GM19035 (cell line): ENCODE results near the gene KCND2.
A peak's percentile ranks its signal among the peaks of the same experiment; 100 is the strongest.
"Not testable (repeated sequence)": the region's sequence is repeated elsewhere in the genome, so short reads cannot be mapped to it uniquely, and the experiment has no call there.

ENCODE experiments used
- ATAC-seq: cut with Tn5 transposase; IDR thresholded peaks from one replicate; pipeline ENCODE4 v1.9.1; 2021; ENCODE audit not compliant: unreplicated experiment

Gene KCND2

DNA sequence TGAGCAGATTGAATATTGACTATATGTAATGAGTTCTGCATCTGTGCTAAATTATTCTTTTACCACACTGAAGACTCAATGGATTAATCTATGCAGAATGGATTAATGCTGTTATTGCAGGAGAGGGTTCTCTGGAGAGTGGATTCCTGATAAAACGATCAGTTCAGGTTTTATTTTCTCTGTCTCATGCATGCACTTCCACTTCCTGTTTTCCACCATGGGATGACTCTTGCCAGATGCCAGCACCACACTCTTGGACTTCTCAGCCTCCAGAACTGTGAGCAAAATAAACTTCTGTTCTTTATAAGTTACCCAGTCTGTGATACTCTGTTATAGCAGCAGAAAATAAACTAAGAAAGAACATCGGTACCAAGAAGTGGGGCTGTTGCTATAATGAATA lies 207.5 kb downstream of the KCND2 start:
- no peak for ATAC-seq

DNA sequence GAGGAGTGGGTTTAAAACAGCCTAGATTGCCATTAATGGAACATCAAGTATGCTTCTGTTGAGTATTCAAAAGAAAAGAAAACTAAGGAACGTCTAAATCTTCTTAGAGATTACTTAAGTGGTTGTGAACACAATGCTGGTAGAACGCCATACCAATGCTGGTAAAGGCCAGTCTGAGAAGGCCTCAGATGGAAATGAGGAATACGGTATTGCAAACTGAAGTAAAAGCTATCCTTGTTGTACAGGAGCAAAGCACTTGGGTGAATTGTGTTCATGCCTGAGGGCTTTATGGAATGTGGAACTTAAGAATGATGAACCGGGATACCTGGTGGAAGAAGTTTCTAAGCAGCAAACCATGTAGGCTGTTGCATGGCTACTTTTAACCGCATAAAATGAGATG lies 208.0 kb downstream of the KCND2 start:
- no peak for ATAC-seq

DNA sequence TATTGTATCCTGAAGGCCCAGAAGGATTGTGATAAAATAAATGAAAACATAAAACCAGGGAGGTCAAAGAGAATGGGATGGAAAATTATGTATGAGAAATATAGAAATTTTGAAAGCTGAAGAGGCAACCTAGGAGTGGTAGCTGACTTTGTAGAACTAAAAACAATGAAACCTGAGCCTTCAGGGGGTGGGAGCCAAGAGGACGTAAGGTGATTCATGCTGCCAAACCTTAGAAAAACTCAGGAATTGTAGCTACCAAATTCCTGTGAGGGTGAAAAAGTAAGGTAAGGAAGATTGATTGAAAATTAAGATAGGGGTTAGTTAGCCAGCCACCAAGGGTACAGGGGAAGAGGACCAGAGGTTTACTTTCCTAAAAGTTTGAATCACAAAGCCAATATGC lies 213.2 kb downstream of the KCND2 start:
- ATAC-seq = no peak

- ATAC-seq = no peak
These were observed 229.2 kb downstream of the KCND2 start for GRCh38 chr7:120502132-120502531.

DNA sequence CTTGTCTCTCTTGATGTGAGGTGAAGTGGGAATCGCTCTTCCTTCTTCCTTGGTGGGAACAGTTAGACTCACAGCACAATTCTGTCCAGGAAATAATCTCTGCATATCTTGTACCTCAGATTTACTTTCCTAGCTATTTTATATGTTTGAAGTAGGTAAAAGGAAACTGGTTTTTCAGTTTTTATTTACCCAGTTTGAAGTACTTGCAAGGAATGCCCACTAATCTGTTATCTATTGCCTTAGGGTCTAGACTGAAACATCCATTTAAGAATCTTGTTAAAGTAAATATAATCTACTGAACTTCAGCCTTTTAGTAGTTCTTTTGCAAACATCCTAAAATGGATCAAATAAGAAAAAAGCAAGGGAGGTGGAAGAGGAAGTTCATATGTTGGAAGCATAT lies 229.8 kb downstream of the KCND2 start:
- no peak for ATAC-seq

DNA sequence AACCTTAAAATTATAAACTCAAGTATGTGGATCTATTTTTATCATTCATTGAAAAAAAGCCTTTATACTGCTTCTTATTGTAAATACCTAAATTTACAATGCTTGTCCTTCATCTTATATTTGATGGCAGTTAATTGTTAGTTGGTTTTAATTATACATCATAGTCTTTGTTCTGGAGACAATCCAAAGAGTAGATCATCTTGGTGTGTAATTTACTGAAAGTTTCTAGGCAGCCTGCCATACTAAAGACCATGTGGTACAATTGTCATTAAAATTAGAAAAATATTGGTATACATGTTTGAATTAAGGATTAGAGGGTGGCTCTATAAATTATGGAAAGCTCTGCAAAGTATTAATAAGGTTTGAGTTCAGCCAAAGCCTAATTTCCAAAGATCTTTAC lies 231.4 kb downstream of the KCND2 start:
- ATAC-seq = no peak

DNA sequence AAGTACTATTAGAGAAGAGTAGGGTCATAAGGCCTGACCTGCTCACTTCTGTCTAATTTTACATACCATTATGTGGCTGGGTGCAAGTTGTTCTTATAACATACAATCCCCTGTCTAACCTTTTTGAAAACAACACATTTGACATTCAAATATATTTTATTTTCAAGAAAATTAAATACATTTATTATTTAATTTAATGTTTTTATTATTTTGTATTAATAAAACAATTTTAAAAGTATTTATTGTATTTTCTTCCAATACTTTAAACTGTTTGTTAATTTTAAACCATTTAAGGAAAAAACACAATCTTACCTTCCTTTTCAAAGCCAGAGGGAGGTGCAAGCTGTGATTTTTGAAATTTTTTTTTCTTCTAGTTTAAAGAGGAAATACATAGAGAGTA lies 232.8 kb downstream of the KCND2 start:
- no peak for ATAC-seq

DNA sequence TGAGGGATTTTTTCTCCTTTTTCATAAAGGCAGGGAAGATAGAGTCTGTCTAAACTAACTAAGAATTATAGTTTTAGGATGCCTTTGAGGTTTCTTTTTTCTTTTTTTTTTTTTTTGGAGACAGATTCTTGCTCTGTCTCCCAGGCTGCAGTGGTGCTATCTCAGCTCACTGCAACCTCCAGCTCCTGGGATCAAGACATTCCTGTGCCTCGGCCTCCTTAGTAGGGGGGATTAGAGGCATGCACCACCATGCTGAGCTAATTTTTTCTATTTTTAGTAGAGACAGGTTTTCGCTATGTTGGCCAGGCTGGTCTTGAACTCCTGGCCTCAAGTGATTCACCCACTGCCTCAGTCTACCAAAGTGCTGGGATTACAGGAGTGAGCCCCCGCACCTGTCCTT lies 239.7 kb downstream of the KCND2 start:
- no peak for ATAC-seq

- ATAC-seq = no peak
These were observed 246.2 kb downstream of the KCND2 start for GRCh38 chr7:120519224-120519623.

DNA sequence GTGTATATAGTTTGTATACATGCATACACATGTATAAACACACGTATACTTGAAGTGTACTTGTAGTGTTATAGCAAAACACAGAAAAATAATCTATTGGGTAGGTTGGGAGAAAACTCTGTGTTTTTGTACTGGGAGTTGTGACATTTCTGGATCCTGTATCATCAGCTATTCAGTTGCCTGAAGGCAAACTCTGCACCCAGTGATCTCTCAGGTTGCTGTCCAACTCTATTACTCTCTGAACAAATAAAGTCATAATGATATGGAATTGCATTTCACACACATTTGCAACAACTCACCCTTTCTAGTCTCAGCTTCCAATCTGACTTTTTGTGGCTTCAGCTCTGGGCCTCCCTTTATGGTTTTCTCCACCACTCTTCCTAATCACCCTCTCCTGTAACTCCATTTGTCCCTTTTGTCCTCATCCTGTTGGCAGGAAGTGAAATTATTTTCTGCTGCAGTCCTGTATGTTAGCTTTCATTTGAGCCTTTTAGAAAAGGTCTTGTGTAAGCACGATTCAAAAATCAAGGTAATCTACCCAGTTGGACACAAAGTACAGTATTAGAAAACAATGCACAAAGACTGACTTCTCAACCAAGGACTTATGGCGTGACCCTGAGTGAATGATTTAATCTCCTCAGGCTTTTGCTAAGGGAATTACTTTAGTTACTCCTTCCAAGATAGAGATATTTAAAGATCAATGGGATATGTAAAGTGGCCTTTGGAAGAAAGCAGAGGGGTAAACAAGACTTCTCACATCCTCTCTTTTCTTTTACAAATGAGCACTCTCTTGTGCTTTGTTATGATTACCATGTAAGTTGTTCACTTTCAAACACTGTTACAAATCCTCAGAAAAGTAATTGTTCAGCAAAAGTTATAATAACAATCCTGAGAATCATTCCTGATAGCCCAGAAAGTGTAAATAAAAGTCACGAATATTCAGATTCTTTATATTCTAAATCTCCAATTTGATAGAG lies 249.1 kb downstream of the KCND2 start:
- ATAC-seq = no peak

- no peak for ATAC-seq
These were observed 251.0 kb downstream of the KCND2 start for GRCh38 chr7:120523985-120524384.

DNA sequence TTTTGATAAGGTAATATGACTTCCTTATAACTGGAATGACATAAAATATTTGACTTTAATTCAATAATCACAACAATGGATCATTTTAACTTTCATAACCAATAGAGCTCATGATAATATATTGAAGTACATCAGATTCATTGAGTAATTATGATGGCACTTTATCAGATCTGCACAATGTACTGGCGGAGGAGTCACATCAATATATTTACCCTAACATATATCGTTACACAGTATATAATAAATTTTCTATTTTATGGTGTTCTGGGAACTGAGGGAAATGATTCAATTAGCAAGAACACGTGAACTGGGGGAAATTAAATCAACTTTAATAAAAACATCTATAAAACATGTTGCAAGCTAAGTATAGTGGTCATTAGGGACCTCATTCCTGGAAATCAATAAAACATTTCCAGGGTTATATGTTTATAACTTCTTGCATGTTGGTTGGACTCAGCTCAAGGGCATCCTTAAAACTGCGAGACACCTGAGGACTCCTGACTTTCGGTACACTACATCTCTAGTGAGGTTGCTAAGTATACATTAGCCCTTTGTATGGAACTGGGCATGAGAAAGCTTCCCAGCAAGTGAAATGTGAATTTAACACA lies 254.0 kb downstream of the KCND2 start:
- no peak for ATAC-seq

DNA sequence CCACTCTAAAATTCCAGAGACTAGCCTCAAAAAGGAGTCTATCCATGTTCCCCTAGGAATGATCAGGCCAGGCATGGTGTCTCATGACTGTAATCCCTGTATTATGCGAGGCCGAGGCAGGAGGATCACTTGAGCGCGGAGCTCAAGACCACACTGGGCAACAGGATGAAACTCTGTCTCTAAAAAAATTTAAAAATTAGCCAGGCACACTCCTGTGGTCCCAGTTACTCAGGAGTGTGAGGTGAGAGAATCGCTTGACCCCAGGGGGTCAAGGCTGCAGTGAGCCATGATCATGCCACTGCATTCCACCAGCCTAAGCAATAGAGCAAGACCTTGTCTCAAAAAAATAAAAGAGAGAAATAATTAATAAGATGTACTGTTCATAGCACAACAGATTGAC lies 256.8 kb downstream of the KCND2 start:
- ATAC-seq = no peak

DNA sequence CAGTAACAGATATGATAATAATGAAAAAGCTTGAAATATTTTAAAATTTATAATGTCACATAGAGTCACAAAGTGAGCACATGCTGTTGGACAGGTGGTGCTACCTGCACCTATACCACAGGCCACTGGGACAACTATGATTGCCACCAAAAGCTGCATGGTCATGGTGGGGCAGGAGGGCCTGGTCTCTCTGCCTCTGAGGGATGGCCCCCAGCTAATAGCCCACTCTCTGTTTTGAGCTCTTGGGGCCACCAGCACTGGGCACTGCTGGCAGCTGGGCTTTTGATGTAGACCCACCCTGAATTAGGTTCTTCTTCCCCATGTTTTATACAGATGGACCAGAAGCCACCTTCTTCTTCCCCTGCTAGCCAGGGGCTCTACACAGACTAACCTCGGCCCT lies 265.4 kb downstream of the KCND2 start:
- ATAC-seq = no peak

- ATAC-seq = no peak
These were observed 266.3 kb downstream of the KCND2 start for GRCh38 chr7:120539321-120539720.

GRCh38 chr7:120547605-120548004 lies 274.6 kb downstream of the KCND2 start:
- ATAC-seq = no peak

DNA sequence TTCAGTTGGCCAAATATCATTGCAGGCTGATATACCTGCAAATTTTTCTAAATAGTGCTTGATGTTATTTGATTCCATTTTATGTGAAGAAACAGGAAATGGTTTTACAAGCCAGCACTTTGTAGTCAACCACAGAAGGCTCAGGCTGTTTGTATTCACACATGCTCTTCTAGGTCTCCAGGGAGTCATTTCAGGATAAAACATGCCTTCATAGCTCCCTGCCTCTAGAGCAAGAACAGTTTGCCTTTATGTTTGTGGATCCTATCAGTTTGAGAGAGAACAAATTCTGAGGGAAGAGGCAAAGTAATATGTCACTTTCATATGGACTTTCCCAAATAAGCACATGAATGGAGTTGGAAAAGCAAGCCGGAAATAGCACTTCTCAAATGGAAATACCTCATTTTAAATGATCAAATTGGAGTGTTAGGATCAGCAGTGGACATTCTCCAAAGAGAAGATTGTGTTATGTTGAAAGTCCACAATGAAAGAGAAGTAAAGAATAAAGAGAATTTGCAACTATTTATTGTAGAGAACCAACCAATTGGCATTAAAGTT lies 277.6 kb downstream of the KCND2 start:
- ATAC-seq = no peak

GRCh38 chr7:120553491-120553890 lies 280.5 kb downstream of the KCND2 start:
- ATAC-seq = peak; percentile 35

DNA sequence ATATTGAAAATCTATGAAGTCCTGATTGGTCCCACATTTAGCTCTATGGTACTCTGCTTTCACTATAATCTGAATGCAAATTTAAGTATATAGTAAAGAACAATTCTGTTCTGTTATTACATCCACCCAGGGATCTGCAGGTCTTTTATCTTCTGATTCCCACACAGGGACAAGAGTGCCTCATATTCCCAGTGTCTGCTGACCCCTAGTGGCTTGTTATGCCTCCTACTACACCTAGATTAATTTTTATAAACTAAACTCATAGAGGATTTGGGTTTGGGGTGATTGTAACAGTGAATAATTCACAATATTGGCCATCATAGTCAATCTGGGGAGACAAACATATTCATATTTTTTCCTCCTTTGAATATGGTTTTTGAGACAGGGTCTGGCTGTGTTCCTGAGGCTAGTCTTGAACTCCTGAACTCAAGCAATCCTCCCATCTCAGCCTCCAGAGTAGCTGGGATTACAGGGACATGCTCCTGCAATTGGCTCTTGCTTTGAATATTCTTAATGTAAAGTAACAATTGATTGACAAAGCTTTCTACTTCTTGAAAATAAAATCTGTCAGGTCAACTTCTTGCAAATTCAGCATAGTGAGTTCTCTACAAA lies 282.1 kb downstream of the KCND2 start:
- peak; percentile 74 for ATAC-seq

DNA sequence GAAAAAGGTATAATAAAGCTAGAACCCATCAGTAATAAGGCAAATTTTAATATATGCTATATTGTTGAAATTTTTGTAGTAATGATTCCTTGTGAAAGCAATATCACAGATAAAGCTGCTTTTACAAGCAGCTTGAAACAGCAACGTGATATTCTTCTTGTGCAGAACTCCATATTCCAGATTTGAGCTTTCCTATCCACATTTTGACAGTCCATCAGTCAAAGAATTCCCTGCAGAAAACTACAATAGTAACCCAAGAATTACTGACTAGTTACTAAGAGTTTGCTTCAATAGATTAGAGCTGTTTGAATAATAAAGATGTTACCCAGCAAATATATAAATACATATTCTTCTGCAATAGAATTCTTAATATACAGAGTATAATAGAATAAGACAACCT lies 291.2 kb downstream of the KCND2 start:
- no peak for ATAC-seq

DNA sequence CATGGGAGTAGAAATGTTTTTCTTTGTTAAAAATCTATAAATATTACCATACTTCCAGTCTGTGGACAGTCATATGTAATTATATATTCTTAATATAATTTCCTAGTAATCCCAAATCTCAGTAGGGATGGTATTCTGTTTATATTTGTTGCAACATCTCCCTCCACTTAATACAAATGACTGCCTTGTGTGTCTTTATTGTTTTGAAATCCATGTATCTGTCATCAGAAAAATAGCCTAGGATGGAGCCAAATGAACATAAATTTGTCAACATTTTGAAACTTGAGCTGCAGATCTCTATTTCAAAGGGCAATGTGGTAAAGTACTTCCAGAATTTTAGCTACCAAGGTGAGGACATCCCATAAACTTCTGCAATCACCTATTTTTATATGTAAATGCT lies 294.2 kb downstream of the KCND2 start:
- ATAC-seq = no peak

GRCh38 chr7:120578657-120579056 lies 305.7 kb downstream of the KCND2 start:
- ATAC-seq = not testable (repeated sequence)
